ENCODE data around the gene RILPL1. TPM values are rescaled to one million over a fixed set of nuclear protein-coding genes. Genes with fewer than 3 reads are reported as not detected.
"Not testable (repeated sequence)": the region's sequence is repeated elsewhere in the genome, so short reads cannot be mapped to it uniquely, and the experiment has no call there.

Gene RILPL1
- total RNA-seq, 1 donor from 2014 or later, result 7.9 TPM

- H3K36me3 ChIP-seq (ENCODE audit: control insufficient read depth, insufficient read depth, low read length), result no peaks in the 10 kb centered on the region
- TF ChIP-seq CTCF (IDR thresholded peaks at IDR 0.05; ENCODE audit: insufficient read depth, low read length, severe bottlenecking), result no peak
- no peak for FAIRE-seq
- H3K27me3 ChIP-seq (ENCODE audit: control insufficient read depth, insufficient read depth, low read length), result no peaks in the 10 kb centered on the region
- peak; percentile 72 for DNase-seq (ENCODE audit: low read depth)
- H3K4me3 ChIP-seq (ENCODE audit: low read depth, low read length), result peak within 1 kb of the TSS; percentile 66
Measured at GRCh38 chr12:123436017-123436964, 97.2 kb downstream of the RILPL1 start, which contains the start of gene RILPL2. TSS of gene RILPL2 (minus strand) at chr12:123436684. CDS start at chr12:123436420, 264 bp downstream.

GRCh38 chr12:123435636-123436016 is 97.9 kb downstream of the RILPL1 start:
- DNase-seq (ENCODE audit: low read depth), result no peak
- Histone ChIP-seq H3K27me3 (ENCODE audit: control insufficient read depth, insufficient read depth, low read length) (no peaks in the 10 kb centered on the region), H3K36me3 (ENCODE audit: control insufficient read depth, insufficient read depth, low read length) (no peaks in the 10 kb centered on the region), H3K4me3 (ENCODE audit: low read depth, low read length) (peak overlapping the region; percentile 66)
- no peak for FAIRE-seq
- no peak for TF ChIP-seq CTCF (IDR thresholded peaks at IDR 0.05; ENCODE audit: insufficient read depth, low read length, severe bottlenecking)

DNA sequence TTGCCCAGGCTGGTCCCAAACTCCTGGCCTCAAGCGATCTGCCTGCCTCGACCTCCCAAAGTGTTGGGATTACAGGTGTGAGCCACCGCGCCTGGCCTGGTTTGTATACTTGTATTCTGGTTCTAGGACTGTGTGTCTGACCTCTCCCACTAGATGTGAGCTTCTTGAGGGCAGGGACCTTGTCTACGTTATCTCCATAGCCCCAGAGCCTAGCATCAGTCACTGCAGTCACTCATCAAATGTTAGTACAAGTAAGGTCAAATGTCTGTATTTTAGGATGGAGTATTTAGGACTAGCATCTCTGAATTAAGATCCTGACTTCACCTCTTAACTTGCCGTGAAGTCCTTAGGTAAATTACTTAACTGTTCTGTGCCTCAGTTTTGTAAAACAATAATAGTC is 99.9 kb downstream of the RILPL1 start:
- no peak for DNase-seq (ENCODE audit: low read depth)
- TF ChIP-seq CTCF (IDR thresholded peaks at IDR 0.05; ENCODE audit: insufficient read depth, low read length, severe bottlenecking), result no peak
- no peaks in the 10 kb centered on the region for H3K27me3 ChIP-seq (ENCODE audit: control insufficient read depth, insufficient read depth, low read length)
- no peak overlapping the region for H3K4me3 ChIP-seq (ENCODE audit: low read depth, low read length)
- H3K36me3 ChIP-seq (ENCODE audit: control insufficient read depth, insufficient read depth, low read length), result peaks cover 2% of the 10 kb centered on the region
- no peak for FAIRE-seq

GRCh38 chr12:123431951-123432817 is 101.3 kb downstream of the RILPL1 start:
- peak overlapping the region; percentile 17 for H3K4me3 ChIP-seq (ENCODE audit: low read depth, low read length)
- FAIRE-seq; H3K36me3 ChIP-seq (ENCODE audit: control insufficient read depth, insufficient read depth, low read length); H3K27me3 ChIP-seq (ENCODE audit: control insufficient read depth, insufficient read depth, low read length): not testable (repeated sequence)
- DNase-seq (ENCODE audit: low read depth), result peak; percentile 71

DNA sequence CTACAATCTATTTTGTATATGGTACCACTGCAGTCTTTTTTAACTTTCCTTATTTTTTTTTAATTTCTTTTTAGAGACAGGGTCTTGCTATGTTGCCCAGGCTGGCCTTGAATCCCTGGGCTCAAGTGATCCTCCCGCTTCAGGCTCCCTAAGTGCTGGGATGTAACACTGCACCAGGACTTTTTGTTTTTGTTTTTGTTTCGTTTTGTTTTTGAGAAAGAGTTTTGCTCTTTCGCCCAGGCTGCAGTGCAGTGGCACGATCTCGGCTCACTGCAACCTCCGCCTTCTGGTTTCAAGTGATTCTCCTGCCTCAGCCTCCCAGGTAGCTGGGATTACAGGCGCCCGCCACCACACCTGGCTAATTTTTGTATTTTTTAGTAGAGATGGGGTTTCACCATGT is 104.4 kb downstream of the RILPL1 start:
- DNase-seq (ENCODE audit: low read depth); FAIRE-seq; H3K27me3 ChIP-seq (ENCODE audit: control insufficient read depth, insufficient read depth, low read length); H3K36me3 ChIP-seq (ENCODE audit: control insufficient read depth, insufficient read depth, low read length); H3K4me3 ChIP-seq (ENCODE audit: low read depth, low read length): not testable (repeated sequence)

DNA sequence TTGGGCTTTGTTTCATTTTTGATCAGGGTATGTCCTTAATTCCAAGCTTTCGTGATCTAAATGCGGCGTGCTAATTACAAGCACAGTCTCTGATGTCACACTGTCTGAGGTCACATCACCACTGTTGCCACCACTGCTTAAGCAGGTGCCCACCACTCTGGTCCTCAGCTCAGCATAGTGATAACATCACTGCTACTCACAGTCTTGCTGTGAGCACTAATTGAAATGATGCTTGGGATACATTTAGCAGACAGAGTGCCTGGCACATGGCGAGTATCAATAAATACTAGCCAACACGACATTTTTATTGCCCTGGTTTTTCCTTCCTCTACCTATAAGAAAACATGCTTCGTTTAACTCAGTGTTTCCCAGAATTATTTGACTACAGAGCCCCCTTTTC is 104.9 kb downstream of the RILPL1 start:
- peaks cover 4% of the 10 kb centered on the region for H3K36me3 ChIP-seq (ENCODE audit: control insufficient read depth, insufficient read depth, low read length)
- no peak for FAIRE-seq
- no peak for DNase-seq (ENCODE audit: low read depth)
- TF ChIP-seq CTCF (IDR thresholded peaks at IDR 0.05; ENCODE audit: insufficient read depth, low read length, severe bottlenecking), result no peak
- no peaks in the 10 kb centered on the region for H3K27me3 ChIP-seq (ENCODE audit: control insufficient read depth, insufficient read depth, low read length)
- no peak overlapping the region for H3K4me3 ChIP-seq (ENCODE audit: low read depth, low read length)
